Smooth muscle cell of the coronary artery (primary cell): Measurements from ENCODE around the gene PRKCA. TPM values are rescaled to one million over a fixed set of nuclear protein-coding genes. Genes with fewer than 3 reads are reported as not detected.

ENCODE experiments used
- total RNA-seq: library from RNA; depleted of rRNA; stranded (reverse); fragments of >200 nt; gene quantifications from 2 replicates; pipeline ENCODE4 v1.2.3, GENCODE V29; 2014; ENCODE audit warnings: low replicate concordance

The PRKCA gene
- total RNA-seq: 12.4 and 19.1 TPM in 2 replicates

GRCh38 chr17:66301864-66302741, at the start of gene PRKCA:
Gene PRKCA, plus strand, starts transcription at chr17:66302613.

DNA sequence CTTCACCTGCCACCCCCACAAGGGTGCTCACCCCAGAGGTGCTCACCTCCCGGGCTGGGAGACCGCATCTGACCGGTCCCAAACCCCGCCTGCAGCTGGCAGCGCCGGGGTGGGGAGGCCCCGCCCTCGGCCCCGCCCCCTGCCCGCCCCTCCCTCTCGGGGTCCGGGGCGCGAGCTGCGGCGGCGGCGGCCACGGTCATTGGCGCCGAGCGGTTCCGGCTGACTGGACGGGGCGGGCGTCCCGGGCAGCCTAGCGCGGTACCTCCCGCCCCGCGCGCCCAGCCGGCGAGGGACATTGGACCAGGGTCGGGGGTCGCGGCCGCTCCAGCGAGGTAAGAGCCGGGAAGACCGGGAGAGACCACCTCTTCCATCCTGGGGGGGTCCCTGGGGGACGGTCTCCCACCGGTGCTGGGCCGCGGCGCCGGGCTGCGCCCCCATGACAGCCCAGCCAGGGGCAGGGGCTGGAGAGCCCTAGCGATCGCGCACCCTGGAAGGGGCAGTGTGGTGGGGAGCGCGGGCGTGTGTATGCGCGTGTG, 532.6 kb downstream of the PRKCA start, which contains the start of gene CACNG5:
TSS of gene CACNG5 (plus strand) at position 199 of the 536 bp plus-strand sequence. CDS start 42,216 bp downstream, outside the sequence.

Other genes starting within 250 kb of the PRKCA start
- 5.9 and 11.6 TPM in 2 replicates for gene CEP112, start 110.5 kb upstream of the PRKCA start, total RNA-seq
- gene APOH, start 73.2 kb upstream of the PRKCA start, total RNA-seq: not detected in 2 replicates